Left ventricle myocardium inferior (tissue), 1 donor: Measurements from ENCODE around the gene MCCD1. TPM values are rescaled to one million over a fixed set of nuclear protein-coding genes. Genes with fewer than 3 reads are reported as not detected.
"Not testable (repeated sequence)": the region's sequence is repeated elsewhere in the genome, so short reads cannot be mapped to it uniquely, and the experiment has no call there.

ENCODE experiments used
- DNase-seq: peaks from one replicate; pipeline ENCODE4 v3.0.0-alpha.2; 2020
- H3K27ac ChIP-seq: fragments of 200-600 bp; replicated peaks from 2 replicates; pipeline ENCODE4 v1.8.0; 2021
- H3K27me3 ChIP-seq: fragments of 200-600 bp; 2 replicates; pipeline ENCODE4 v1.8.0; 2021; ENCODE audit warnings: low read depth
- H3K36me3 ChIP-seq: fragments of 200-600 bp; 2 replicates; pipeline ENCODE4 v1.8.0; 2021
- H3K4me1 ChIP-seq: fragments of 200-600 bp; 2 replicates; pipeline ENCODE4 v1.8.0; 2021
- H3K4me3 ChIP-seq: fragments of 200-600 bp; 2 replicates; pipeline ENCODE4 v1.8.0; 2021; ENCODE audit warnings: mild to moderate bottlenecking, moderate library complexity
- H3K9me3 ChIP-seq: fragments of 200-600 bp; replicated peaks from 2 replicates; pipeline ENCODE4 v1.8.0; 2021
- CTCF ChIP-seq: fragments of 200-600 bp; IDR thresholded peaks from 2 replicates; pipeline ENCODE4 v1.8.0; 2021; ENCODE audit warnings: antibody characterized with exemption, mild to moderate bottlenecking, borderline replicate concordance
- intact Hi-C: fragments of 100-400 bp; cut with micrococcal nuclease; formaldehyde crosslinking; loops from one replicate; pipeline ENCODE4 v1.11.0; 2022
- total RNA-seq: library from RNA; stranded (reverse); fragmentation: NEBNext Ultra II Directional; extraction: Animal tissue kit (Norgen Biotek cat#: 25700); gene quantifications from one replicate; pipeline ENCODE4 v1.2.1, GENCODE V29; 2021
- donor health status: DM: no; HTN: yes; CAD: no; lungs with severe emphysema.

MCCD1 gene
- total RNA-seq, 1 donor from 2014 or later: not detected

- peak; percentile 82 for TF ChIP-seq CTCF
- Histone ChIP-seq H3K9me3 (no peaks in the 10 kb centered on the region), H3K4me1 (peaks cover 51% of the 10 kb centered on the region), H3K27ac (peak overlapping the region; percentile 74), H3K4me3 (peak overlapping the region; percentile 76), H3K27me3 (peaks cover 18% of the 10 kb centered on the region), H3K36me3 (no peaks in the 10 kb centered on the region)
- peak; percentile 87 for DNase-seq
- intact Hi-C loops: no loop called here
Measured at GRCh38 chr6:31493875-31494694, 34.7 kb upstream of the MCCD1 start.

GRCh38 chr6:31495580-31495979 lies 33.2 kb upstream of the MCCD1 start:
- Histone ChIP-seq H3K27me3 (peaks cover 24% of the 10 kb centered on the region), H3K4me3 (peak overlapping the region; percentile 76), H3K27ac (no peak overlapping the region), H3K4me1 (peaks cover 51% of the 10 kb centered on the region), H3K36me3 (no peaks in the 10 kb centered on the region), H3K9me3 (no peaks in the 10 kb centered on the region)
- intact Hi-C loops: no loop called here
- no peak for DNase-seq
- no peak for TF ChIP-seq CTCF

GRCh38 chr6:31496826-31497225 lies 31.9 kb upstream of the MCCD1 start:
- H3K27ac ChIP-seq, intact Hi-C loops, H3K4me3 ChIP-seq, DNase-seq, H3K9me3 ChIP-seq, H3K36me3 ChIP-seq: not testable (repeated sequence)
- peaks cover 34% of the 10 kb centered on the region for H3K27me3 ChIP-seq
- H3K4me1 ChIP-seq: peaks cover 48% of the 10 kb centered on the region

GRCh38 chr6:31497531-31498476 lies 31.0 kb upstream of the MCCD1 start, which contains the start of gene MICB:
Gene MICB (plus strand): TSS chr6:31498145. CDS start chr6:31498194, 49 bp downstream.
- Histone ChIP-seq H3K27ac (peak within 1 kb of the TSS; percentile 57), H3K9me3 (peaks cover 7% of the 10 kb centered on the region), H3K4me3 (peak within 1 kb of the TSS; percentile 74), H3K27me3 (peaks cover 42% of the 10 kb centered on the region), H3K36me3 (no peaks in the 10 kb centered on the region), H3K4me1 (peaks cover 38% of the 10 kb centered on the region)
- intact Hi-C loops: no loop called here
- peak; percentile 15 for TF ChIP-seq CTCF
- peak; percentile 71 for DNase-seq

- TF ChIP-seq CTCF: no peak
- Histone ChIP-seq H3K4me3 (peak overlapping the region; percentile 74), H3K36me3 (no peaks in the 10 kb centered on the region), H3K27me3 (peaks cover 42% of the 10 kb centered on the region), H3K4me1 (peaks cover 32% of the 10 kb centered on the region), H3K27ac (no peak overlapping the region), H3K9me3 (peaks cover 7% of the 10 kb centered on the region)
- intact Hi-C loops: no loop called here
- no peak for DNase-seq
Measured at GRCh38 chr6:31498748-31499147, 30.0 kb upstream of the MCCD1 start.

- intact Hi-C loops, H3K27ac ChIP-seq, H3K9me3 ChIP-seq, H3K36me3 ChIP-seq, H3K4me3 ChIP-seq, DNase-seq: not testable (repeated sequence)
- H3K4me1 ChIP-seq: peaks cover 23% of the 10 kb centered on the region
- peaks cover 42% of the 10 kb centered on the region for H3K27me3 ChIP-seq
Measured at GRCh38 chr6:31499648-31500047, 29.1 kb upstream of the MCCD1 start.
